Duodenal mucosa (tissue), 2 donors: ENCODE measurements around the gene GLIS1.

ENCODE experiments used
- H3K27ac ChIP-seq: one replicate; pipeline ENCODE4 v1.7.0; 2013; ENCODE audit warnings: low read depth, low read length
- H3K27me3 ChIP-seq, 2 donors: one replicate each; pipeline ENCODE4 v1.7.0; 2013; ENCODE audit warnings: low read length in 2 of 2, control low read depth in 1 of 2; ENCODE audit not compliant: insufficient read depth in 2 of 2, control insufficient read depth in 1 of 2
- H3K36me3 ChIP-seq, 2 donors: one replicate each; pipeline ENCODE4 v1.7.0; 2013; ENCODE audit warnings: low read length in 2 of 2, control low read depth in 1 of 2; ENCODE audit not compliant: insufficient read depth in 2 of 2, control insufficient read depth in 1 of 2
- H3K4me1 ChIP-seq, 2 donors: one replicate each; pipeline ENCODE4 v1.7.0; 2013; ENCODE audit warnings: low read length in 2 of 2, control low read depth in 1 of 2; ENCODE audit not compliant: insufficient read depth in 2 of 2, control insufficient read depth in 1 of 2
- H3K4me3 ChIP-seq, 2 donors: one replicate each; pipeline ENCODE4 v1.7.0; 2013; ENCODE audit warnings: low read length in 2 of 2, low read depth in 1 of 2
- H3K9ac ChIP-seq, 2 donors: one replicate each; pipeline ENCODE4 v1.7.0; 2013; ENCODE audit warnings: low read length in 2 of 2, low read depth in 1 of 2
- H3K9me3 ChIP-seq, 2 donors: one replicate each; pipeline ENCODE4 v1.7.0; 2013; ENCODE audit warnings: low read length in 2 of 2, control low read depth in 1 of 2; ENCODE audit not compliant: control insufficient read depth in 1 of 2

The GLIS1 gene

GRCh38 chr1:53666566-53666965, 72.4 kb downstream of the GLIS1 start:
- Histone ChIP-seq H3K27me3 (no peaks in the 10 kb centered on the region), H3K9me3 (no peaks in the 10 kb centered on the region), H3K36me3 (no peaks in the 10 kb centered on the region), H3K27ac (no peak overlapping the region), H3K9ac (no peak overlapping the region), H3K4me1 (no peaks in the 10 kb centered on the region), H3K4me3 (no peak overlapping the region)

- no peak overlapping the region for H3K9ac ChIP-seq
- no peaks in the 10 kb centered on the region for H3K9me3 ChIP-seq
- no peaks in the 10 kb centered on the region for H3K27me3 ChIP-seq
- no peak overlapping the region for H3K4me3 ChIP-seq
- no peak overlapping the region for H3K27ac ChIP-seq
- H3K36me3 ChIP-seq = no peaks in the 10 kb centered on the region
- no peaks in the 10 kb centered on the region for H3K4me1 ChIP-seq
Measured at GRCh38 chr1:53665996-53666395, 73.0 kb downstream of the GLIS1 start.

- no peak overlapping the region for H3K4me3 ChIP-seq
- no peaks in the 10 kb centered on the region for H3K4me1 ChIP-seq
- H3K9ac ChIP-seq = no peak overlapping the region
- H3K27ac ChIP-seq = no peak overlapping the region
- H3K9me3 ChIP-seq = no peaks in the 10 kb centered on the region
- H3K36me3 ChIP-seq = no peaks in the 10 kb centered on the region
- H3K27me3 ChIP-seq = no peaks in the 10 kb centered on the region
Measured at GRCh38 chr1:53663529-53664300, 75.2 kb downstream of the GLIS1 start.

- H3K36me3 ChIP-seq = no peaks in the 10 kb centered on the region
- H3K4me1 ChIP-seq = no peaks in the 10 kb centered on the region
Measured at GRCh38 chr1:53662951-53663350, 76.0 kb downstream of the GLIS1 start.

GRCh38 chr1:53662169-53662568, 76.8 kb downstream of the GLIS1 start:
- H3K9ac ChIP-seq = no peak overlapping the region
- H3K4me1 ChIP-seq = no peaks in the 10 kb centered on the region
- no peak overlapping the region for H3K27ac ChIP-seq
- H3K4me3 ChIP-seq = no peak overlapping the region
- no peaks in the 10 kb centered on the region for H3K9me3 ChIP-seq
- no peaks in the 10 kb centered on the region for H3K36me3 ChIP-seq
- H3K27me3 ChIP-seq = peaks cover 0 to 3% of the 10 kb centered on the region in 2 donors

More at GRCh38 chr1:53662951-53663350, 76.0 kb downstream of the GLIS1 start:
- Histone ChIP-seq H3K9me3 (no peaks in the 10 kb centered on the region), H3K9ac (no peak overlapping the region), H3K27me3 (peaks cover 0 to 2% of the 10 kb centered on the region in 2 donors), H3K27ac (no peak overlapping the region), H3K4me3 (no peak overlapping the region)

GRCh38 chr1:53661496-53661895, 77.5 kb downstream of the GLIS1 start:
- Histone ChIP-seq H3K36me3 (no peaks in the 10 kb centered on the region), H3K9me3 (no peaks in the 10 kb centered on the region)

GRCh38 chr1:53660666-53661065, 78.3 kb downstream of the GLIS1 start:
- no peaks in the 10 kb centered on the region for H3K9me3 ChIP-seq
- H3K27ac ChIP-seq = no peak overlapping the region
- H3K4me3 ChIP-seq = no peak overlapping the region
- H3K27me3 ChIP-seq = peaks cover 3 to 5% of the 10 kb centered on the region in 2 donors
- H3K36me3 ChIP-seq = no peaks in the 10 kb centered on the region
- H3K9ac ChIP-seq = no peak overlapping the region
- H3K4me1 ChIP-seq = no peaks in the 10 kb centered on the region

More at GRCh38 chr1:53661496-53661895, 77.5 kb downstream of the GLIS1 start:
- no peaks in the 10 kb centered on the region for H3K4me1 ChIP-seq
- no peak overlapping the region for H3K27ac ChIP-seq
- H3K27me3 ChIP-seq = peaks cover 2 to 3% of the 10 kb centered on the region in 2 donors
- no peak overlapping the region for H3K9ac ChIP-seq
- no peak overlapping the region for H3K4me3 ChIP-seq

GRCh38 chr1:53659436-53659835, 79.5 kb downstream of the GLIS1 start:
- H3K9me3 ChIP-seq = no peaks in the 10 kb centered on the region

GRCh38 chr1:53658489-53659230, 80.3 kb downstream of the GLIS1 start:
- Histone ChIP-seq H3K36me3 (no peaks in the 10 kb centered on the region), H3K9me3 (no peaks in the 10 kb centered on the region), H3K9ac (no peak overlapping the region), H3K4me3 (no peak overlapping the region), H3K27me3 (peaks cover 5 to 7% of the 10 kb centered on the region in 2 donors), H3K27ac (no peak overlapping the region), H3K4me1 (no peaks in the 10 kb centered on the region)

More at GRCh38 chr1:53659436-53659835, 79.5 kb downstream of the GLIS1 start:
- peaks cover 5 to 7% of the 10 kb centered on the region in 2 donors for H3K27me3 ChIP-seq
- no peak overlapping the region for H3K9ac ChIP-seq
- H3K4me3 ChIP-seq = no peak overlapping the region
- no peaks in the 10 kb centered on the region for H3K4me1 ChIP-seq
- no peaks in the 10 kb centered on the region for H3K36me3 ChIP-seq
- H3K27ac ChIP-seq = no peak overlapping the region

GRCh38 chr1:53657891-53658396, 81.0 kb downstream of the GLIS1 start:
- no peak overlapping the region for H3K27ac ChIP-seq
- no peaks in the 10 kb centered on the region for H3K36me3 ChIP-seq
- H3K4me3 ChIP-seq = no peak overlapping the region

More at GRCh38 chr1:53657891-53658396, 81.0 kb downstream of the GLIS1 start:
- Histone ChIP-seq H3K27me3 (peaks cover 5 to 7% of the 10 kb centered on the region in 2 donors), H3K4me1 (no peaks in the 10 kb centered on the region), H3K9ac (no peak overlapping the region), H3K9me3 (no peaks in the 10 kb centered on the region)
